GM12878 (cell line): Measurements from ENCODE around the gene MRPL57.

Source experiments
- CEBPB ChIP-seq, 2 experiments: fragments of 150-350 bp in 1 of 2; IDR thresholded peaks; 2 replicates each; pipeline ENCODE4 v1.6.1; 2012 to 2014; ENCODE audit warnings: low read depth in 2 of 2, low read length in 2 of 2, borderline replicate concordance in 1 of 2, inconsistent platforms in 1 of 2
- CHD2 ChIP-seq: IDR thresholded peaks from 2 replicates; pipeline ENCODE4 v1.6.1; 2011; ENCODE audit warnings: low read depth, low read length, improper control_type of control experiment, borderline replicate concordance
- CTCF ChIP-seq, 3 experiments: IDR thresholded peaks in 2 of 3; conservative IDR thresholded peaks in 1 of 3; 2 replicates each; pipeline ENCODE4 v1.5.1; 2011; ENCODE audit warnings: low read depth in 3 of 3, low read length in 3 of 3, mild to moderate bottlenecking in 3 of 3, control low read depth in 2 of 3, moderate library complexity in 2 of 3, inconsistent platforms in 1 of 3, mixed read lengths in 1 of 3; ENCODE audit not compliant: control insufficient read depth in 2 of 3, insufficient read depth in 1 of 3; ENCODE audit errors: extremely low read depth in 1 of 3
- MAX ChIP-seq: IDR thresholded peaks from 2 replicates; pipeline ENCODE4 v1.6.1; 2012; ENCODE audit warnings: low read depth, low read length, improper control_type of control experiment
- NR2C2 ChIP-seq: IDR thresholded peaks from 2 replicates; pipeline ENCODE4 v1.6.1; 2011; ENCODE audit warnings: borderline replicate concordance, low read depth; ENCODE audit not compliant: control insufficient read depth, insufficient read length
- POLR2A ChIP-seq: IDR thresholded peaks from 2 replicates; pipeline ENCODE4 v1.6.1; 2011; ENCODE audit warnings: low read depth, mild to moderate bottlenecking, low read length
- RBBP5 ChIP-seq: fragments of 200-600 bp; sonication (generic); conservative IDR thresholded peaks from 2 replicates; pipeline ENCODE4 v1.6.1; 2016
- SIN3A ChIP-seq: IDR thresholded peaks from 2 replicates; pipeline ENCODE4 v1.6.1; 2012; ENCODE audit warnings: low read depth, low read length, improper control_type of control experiment
- SP1 ChIP-seq: IDR thresholded peaks from one replicate; pipeline ENCODE4 v1.6.1; 2011; ENCODE audit warnings: low read depth, low read length
- TAF1 ChIP-seq: IDR thresholded peaks from 2 replicates; pipeline ENCODE4 v1.6.1; 2011; ENCODE audit warnings: mild to moderate bottlenecking, low read depth, low read length, borderline replicate concordance
- TCF12 ChIP-seq: IDR thresholded peaks from 2 replicates; pipeline ENCODE4 v1.6.1; 2011; ENCODE audit warnings: low read depth, mild to moderate bottlenecking, low read length
- ZBTB11 ChIP-seq: fragments of 450-650 bp; formaldehyde crosslinking; IDR thresholded peaks from 2 replicates; pipeline ENCODE4 v1.5.0; 2022; ENCODE audit warnings: mild to moderate bottlenecking, missing genetic modification characterization
- ZNF24 ChIP-seq: fragments of 450-650 bp; IDR thresholded peaks from 2 replicates; pipeline ENCODE4 v1.6.1; 2017; ENCODE audit warnings: antibody characterized with exemption, mild to moderate bottlenecking

- no peak for TF ChIP-seq CTCF (IDR thresholded peaks at IDR 0.05 in 2 of 3, conservative IDR thresholded peaks at IDR 0.05 in 1 of 3; ENCODE audit: control insufficient read depth in 2 of 3, extremely low read depth in 1 of 3, insufficient read depth in 1 of 3, low read depth in 3 of 3, low read length in 3 of 3)
- TF ChIP-seq NR2C2: no peak
- TF ChIP-seq CHD2: no peak
- TF ChIP-seq SIN3A: no peak
- no peak for TF ChIP-seq ZBTB11 (CRISPR knock-in tag)
- TF ChIP-seq TAF1: no peak
- no peak for TF ChIP-seq MAX
- TF ChIP-seq CEBPB (IDR thresholded peaks at IDR 0.05; ENCODE audit: borderline replicate concordance in 1 of 2, low read depth in 2 of 2, low read length in 2 of 2): no peak
- no peak for TF ChIP-seq POLR2A
- no peak for TF ChIP-seq SP1
- TF ChIP-seq RBBP5: no peak
- no peak for TF ChIP-seq TCF12
- no peak for TF ChIP-seq ZNF24
Observed at GRCh38 chr13:21175656-21176214, 723 bp upstream of the MRPL57 start.
